A549 (cell line): ENCODE measurements around the gene AFG1L.

Experiments used
- CHD2 ChIP-seq: fragments of 150-350 bp; IDR thresholded peaks from 2 replicates; pipeline ENCODE4 v1.6.1; 2014; ENCODE audit warnings: low read length; ENCODE audit not compliant: partially characterized antibody
- CTCF ChIP-seq: fragments of >200 bp; sonication (Bioruptor Twin); formaldehyde crosslinking; IDR thresholded peaks from 3 replicates; pipeline ENCODE4 v1.5.1; 2016
- POLR2A ChIP-seq: IDR thresholded peaks from 2 replicates; pipeline ENCODE4 v1.6.1; 2012; ENCODE audit warnings: mild to moderate bottlenecking, low read length
- RAD21 ChIP-seq, 2 experiments: fragments of >200 bp in 1 of 2; sonication (Bioruptor Twin) in 1 of 2; formaldehyde crosslinking in 1 of 2; IDR thresholded peaks in 1 of 2; conservative IDR thresholded peaks in 1 of 2; 2 replicates in 1 of 2; 3 replicates in 1 of 2; pipeline ENCODE4 v1.6.1; 2012 to 2018; ENCODE audit warnings: inconsistent platforms in 1 of 2
- REST ChIP-seq: fragments of 200-600 bp; sonication (generic); IDR thresholded peaks from 2 replicates; pipeline ENCODE4 v1.6.1; 2016; ENCODE audit warnings: antibody characterized with exemption, mild to moderate bottlenecking, moderate library complexity
- USF2 ChIP-seq: fragments of 450-650 bp; IDR thresholded peaks from 2 replicates; pipeline ENCODE4 v1.6.1; 2014; ENCODE audit warnings: antibody characterized with exemption

- TF ChIP-seq REST (no peak), CTCF (no peak), CHD2 (no peak), USF2 (no peak), RAD21 (conservative IDR thresholded peaks at IDR 0.05 in 1 of 2, IDR thresholded peaks at IDR 0.05 in 1 of 2) (no peak), POLR2A (no peak)
These were observed 249.8 kb downstream of the AFG1L start for GRCh38 chr6:108544606-108545005.
